Keratinocyte (primary cell): Measurements from ENCODE around the gene DDX27. TPM values are rescaled to one million over a fixed set of nuclear protein-coding genes. Genes with fewer than 3 reads are reported as not detected.

ENCODE experiments used
- DNase-seq: peaks from one replicate; pipeline ENCODE4 v3.0.0-alpha.2; 2011; ENCODE audit warnings: low read depth, missing footprints, low spot score
- FAIRE-seq: peaks from 2 replicates; lab custom pipeline; 2011; peaks lifted over from hg19 to GRCh38; lab: Jason Lieb, UNC
- H2AFZ ChIP-seq: 2 replicates; pipeline ENCODE4 v1.6.0; 2012; ENCODE audit warnings: low read length, control low read depth, inconsistent platforms; ENCODE audit not compliant: control insufficient read depth
- H3K27ac ChIP-seq: 2 replicates; pipeline ENCODE4 v1.5.1; 2011; ENCODE audit warnings: low read length; ENCODE audit not compliant: control insufficient read depth, insufficient read depth
- H3K27me3 ChIP-seq: 3 replicates; pipeline ENCODE4 v1.6.0; 2011; ENCODE audit warnings: low read length; ENCODE audit not compliant: control insufficient read depth, insufficient read depth; ENCODE audit errors: extremely low read depth
- H3K36me3 ChIP-seq, 2 experiments: 2 replicates in 1 of 2; 3 replicates in 1 of 2; pipeline ENCODE4 v1.5.1; 2011; ENCODE audit warnings: low read length in 2 of 2, mild to moderate bottlenecking in 1 of 2; ENCODE audit not compliant: control insufficient read depth in 2 of 2, insufficient read depth in 2 of 2; ENCODE audit errors: extremely low read depth in 1 of 2
- H3K4me1 ChIP-seq: 3 replicates; pipeline ENCODE4 v1.5.1; 2011; ENCODE audit warnings: low read length; ENCODE audit not compliant: control insufficient read depth, insufficient read depth; ENCODE audit errors: extremely low read depth
- H3K4me2 ChIP-seq: 3 replicates; pipeline ENCODE4 v1.6.0; 2011; ENCODE audit warnings: low read depth, low read length; ENCODE audit not compliant: control insufficient read depth, insufficient read depth; ENCODE audit errors: extremely low read depth
- H3K4me3 ChIP-seq, 3 experiments: fragments of 200-600 bp in 1 of 3; sonication (generic) in 1 of 3; 2 replicates in 2 of 3; 3 replicates in 1 of 3; pipeline ENCODE4 v1.5.1; 2011 to 2016; ENCODE audit warnings: low read length in 3 of 3, mild to moderate bottlenecking in 3 of 3, control low read depth in 2 of 3, inconsistent platforms in 1 of 3, low read depth in 1 of 3, mixed read lengths in 1 of 3, mixed run types in 1 of 3, moderate library complexity in 1 of 3; ENCODE audit not compliant: control insufficient read depth in 2 of 3, insufficient read depth in 2 of 3; ENCODE audit errors: extremely low read depth in 1 of 3
- H3K79me2 ChIP-seq: 2 replicates; pipeline ENCODE4 v1.6.0; 2012; ENCODE audit warnings: low read length; ENCODE audit not compliant: control insufficient read depth, insufficient read depth
- H3K9ac ChIP-seq: 3 replicates; pipeline ENCODE4 v1.6.0; 2011; ENCODE audit warnings: low read length; ENCODE audit not compliant: control insufficient read depth, insufficient read depth; ENCODE audit errors: extremely low read depth
- H3K9me1 ChIP-seq: 3 replicates; pipeline ENCODE4 v1.6.0; 2011; ENCODE audit warnings: low read length; ENCODE audit not compliant: control insufficient read depth, insufficient read depth; ENCODE audit errors: extremely low read depth
- H3K9me3 ChIP-seq: 2 replicates; pipeline ENCODE4 v1.5.1; 2012; ENCODE audit warnings: low read depth, low read length; ENCODE audit not compliant: control insufficient read depth
- H4K20me1 ChIP-seq: 3 replicates; pipeline ENCODE4 v1.6.0; 2011; ENCODE audit warnings: low read length; ENCODE audit not compliant: control insufficient read depth, insufficient read depth; ENCODE audit errors: extremely low read depth
- EZH2 ChIP-seq: IDR thresholded peaks from one replicate; pipeline ENCODE4 v1.6.1; 2012; ENCODE audit warnings: inconsistent platforms, mild to moderate bottlenecking, low read length, moderate library complexity
- dilution Hi-C: fragments of 300-500 bp; cut with MboI; formaldehyde crosslinking; loops from one replicate; pipeline ENCODE4 v1.7.0; 2020; ENCODE audit warnings: low sequenced_read_pairs; ENCODE audit not compliant: extremely low pct_ligation_motif_present
- polyA plus RNA-seq, 5 experiments: library from polyadenylated mRNA; depleted of rRNA in 3 of 5; stranded (reverse) in 3 of 5; stranded (forward) in 1 of 5; unstranded in 1 of 5; fragments of >200 nt; gene quantifications; 1 replicate in 1 of 5; 2 replicates in 3 of 5; 3 replicates in 1 of 5; pipeline versions ENCODE4 v1.2.1 to v1.2.3, GENCODE V29; 2011 to 2012; ENCODE audit warnings: missing spikeins in 2 of 5, low read depth in 1 of 5, low replicate concordance in 1 of 5
- TF ChIP-seq, protein P1 (sequence below), 3 experiments: IDR thresholded peaks in 1 of 3; conservative IDR thresholded peaks in 1 of 3; optimal IDR thresholded peaks in 1 of 3; 2 replicates in 2 of 3; 3 replicates in 1 of 3; pipeline versions ENCODE3 to v1.5.1; 2011; ENCODE audit warnings: low read length in 3 of 3, mild to moderate bottlenecking in 3 of 3, moderate library complexity in 2 of 3, control low read depth in 1 of 3, inconsistent platforms in 1 of 3; ENCODE audit not compliant: insufficient read depth in 2 of 3; ENCODE audit errors: extremely low read depth in 1 of 3

Gene DDX27
- polyA plus RNA-seq, 1 donor (not counting 4 experiments of a cell fraction or from before 2014, with no cell fraction given): 34.5 TPM

DNA sequence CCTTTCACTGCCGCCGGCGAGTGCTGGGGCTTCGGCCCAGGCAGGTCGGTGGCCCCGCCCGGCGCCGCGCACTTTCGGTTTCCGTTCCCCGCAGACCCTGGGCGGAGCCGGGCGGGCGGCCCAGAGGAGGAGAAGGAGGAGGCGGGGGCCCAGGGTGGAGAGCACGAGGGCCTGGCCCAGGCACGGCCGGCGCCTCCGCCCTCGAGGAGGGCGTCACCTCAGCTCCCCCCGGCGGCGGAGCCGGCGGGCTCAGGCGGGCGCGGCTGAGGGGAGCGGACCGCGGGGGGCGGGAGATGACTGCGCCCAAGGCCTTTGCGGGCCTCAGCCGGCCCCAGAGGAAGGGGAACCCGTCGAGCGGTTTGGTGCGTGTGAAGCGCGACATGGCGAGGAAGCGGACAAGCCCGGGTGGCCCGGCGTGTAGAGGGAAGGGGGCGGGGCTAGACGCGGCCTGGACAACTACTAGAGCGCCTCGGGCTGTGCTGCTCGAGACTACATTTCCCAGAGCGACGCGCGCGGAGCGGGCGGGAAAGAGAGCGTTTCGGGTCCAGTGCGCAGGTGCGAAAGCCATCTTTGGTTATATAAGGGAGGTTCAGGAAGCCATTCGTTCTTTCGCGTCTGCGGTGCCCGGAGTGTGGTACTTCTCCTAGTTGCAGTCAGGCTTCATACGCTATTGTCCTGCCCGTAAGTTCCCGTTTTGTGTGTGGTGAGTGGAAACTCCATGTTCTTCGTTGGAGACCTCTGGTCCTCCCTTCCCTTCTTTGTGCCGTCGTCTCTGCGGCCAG lies 59.0 kb downstream of the DDX27 start, which contains the start of gene ZNFX1:
TSS of gene ZNFX1 (minus strand) at position 22 of the 782 bp plus-strand sequence. CDS start 2,218 bp downstream, outside the sequence.
- Histone ChIP-seq H3K27ac (peak within 1 kb of the TSS; percentile 93), H3K4me1 (peaks cover 39% of the 10 kb centered on the region), H3K9me1 (no peaks in the 10 kb centered on the region), H3K9ac (peak within 1 kb of the TSS; percentile 99), H3K79me2 (peaks cover 86% of the 10 kb centered on the region), H2AFZ (peak within 1 kb of the TSS; percentile 76), H3K4me3 (peak within 1 kb of the TSS; percentile 98 to 100 (median 99)), H3K36me3 (peaks cover 35 to 61% of the 10 kb centered on the region in 2 experiments), H4K20me1 (peaks cover 46% of the 10 kb centered on the region), H3K27me3 (no peaks in the 10 kb centered on the region), H3K9me3 (no peaks in the 10 kb centered on the region), H3K4me2 (peak within 1 kb of the TSS; percentile 96)
- no peak for TF ChIP-seq EZH2
- TF ChIP-seq, protein P1, sequence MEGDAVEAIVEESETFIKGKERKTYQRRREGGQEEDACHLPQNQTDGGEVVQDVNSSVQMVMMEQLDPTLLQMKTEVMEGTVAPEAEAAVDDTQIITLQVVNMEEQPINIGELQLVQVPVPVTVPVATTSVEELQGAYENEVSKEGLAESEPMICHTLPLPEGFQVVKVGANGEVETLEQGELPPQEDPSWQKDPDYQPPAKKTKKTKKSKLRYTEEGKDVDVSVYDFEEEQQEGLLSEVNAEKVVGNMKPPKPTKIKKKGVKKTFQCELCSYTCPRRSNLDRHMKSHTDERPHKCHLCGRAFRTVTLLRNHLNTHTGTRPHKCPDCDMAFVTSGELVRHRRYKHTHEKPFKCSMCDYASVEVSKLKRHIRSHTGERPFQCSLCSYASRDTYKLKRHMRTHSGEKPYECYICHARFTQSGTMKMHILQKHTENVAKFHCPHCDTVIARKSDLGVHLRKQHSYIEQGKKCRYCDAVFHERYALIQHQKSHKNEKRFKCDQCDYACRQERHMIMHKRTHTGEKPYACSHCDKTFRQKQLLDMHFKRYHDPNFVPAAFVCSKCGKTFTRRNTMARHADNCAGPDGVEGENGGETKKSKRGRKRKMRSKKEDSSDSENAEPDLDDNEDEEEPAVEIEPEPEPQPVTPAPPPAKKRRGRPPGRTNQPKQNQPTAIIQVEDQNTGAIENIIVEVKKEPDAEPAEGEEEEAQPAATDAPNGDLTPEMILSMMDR (optimal IDR thresholded peaks at IDR 0.05 in 1 of 3, IDR thresholded peaks at IDR 0.05 in 1 of 3, conservative IDR thresholded peaks at IDR 0.05 in 1 of 3; ENCODE audit: extremely low read depth in 1 of 3, insufficient read depth in 2 of 3, low read length in 3 of 3): no peak
- dilution Hi-C loops: no loop called here
- FAIRE-seq: peak; percentile 36
- DNase-seq: peak; percentile 49

DNA sequence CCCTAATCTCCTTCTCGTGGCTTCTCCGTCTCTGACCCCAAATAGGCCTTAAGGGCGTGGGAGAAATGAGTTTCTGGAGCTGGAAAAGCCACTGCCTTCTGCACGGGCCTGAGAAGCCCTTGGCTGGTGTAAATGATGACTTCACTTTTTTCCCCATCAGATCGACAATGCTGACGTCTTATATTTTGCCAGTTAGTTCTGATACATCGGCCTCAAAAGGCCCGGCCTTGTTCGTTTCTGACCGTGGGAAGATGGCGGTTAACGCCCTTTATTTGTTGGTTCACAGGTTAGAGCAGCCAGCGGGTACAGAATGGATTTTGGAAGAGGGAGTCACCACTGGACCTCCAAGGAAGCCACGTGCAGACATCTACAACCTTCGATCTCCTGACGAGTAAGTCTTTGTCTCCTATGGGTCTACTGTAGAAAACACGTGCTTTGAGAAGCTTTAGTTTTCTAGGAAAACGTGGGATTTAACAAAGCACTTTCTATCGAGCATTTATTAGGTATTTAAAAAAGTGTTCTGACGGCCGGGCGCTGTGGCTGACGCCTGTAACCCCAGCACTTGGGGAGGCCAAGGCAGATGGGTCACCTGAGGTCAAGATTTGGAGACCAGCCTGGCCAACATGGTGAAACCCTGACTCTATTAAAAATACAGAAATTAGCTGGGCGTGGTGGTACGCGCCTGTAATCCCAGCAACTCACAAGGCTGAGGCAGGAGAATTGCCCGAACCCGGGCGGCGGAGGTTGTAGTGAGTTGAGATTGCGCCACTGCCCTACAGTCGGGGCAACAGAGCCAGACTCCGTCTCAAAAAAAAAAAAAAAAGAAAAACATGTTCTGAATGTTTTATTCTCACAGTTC lies 59.8 kb downstream of the DDX27 start:
- Histone ChIP-seq H3K4me3 (peak overlapping the region; percentile 98 to 100 (median 99)), H3K9me3 (no peaks in the 10 kb centered on the region), H3K9ac (peak overlapping the region; percentile 99), H3K27ac (peak overlapping the region; percentile 93), H3K4me2 (peak overlapping the region; percentile 96), H2AFZ (no peak overlapping the region), H3K27me3 (no peaks in the 10 kb centered on the region), H3K4me1 (peaks cover 47% of the 10 kb centered on the region), H3K79me2 (peaks cover 87% of the 10 kb centered on the region), H3K9me1 (no peaks in the 10 kb centered on the region), H3K36me3 (peaks cover 41 to 61% of the 10 kb centered on the region in 2 experiments), H4K20me1 (peaks cover 52% of the 10 kb centered on the region)
- DNase-seq (peak; percentile 94), FAIRE-seq (no peak)
- dilution Hi-C loops: no loop called here
- no peak for TF ChIP-seq EZH2
- TF ChIP-seq, protein P1 (optimal IDR thresholded peaks at IDR 0.05 in 1 of 3, IDR thresholded peaks at IDR 0.05 in 1 of 3, conservative IDR thresholded peaks at IDR 0.05 in 1 of 3; ENCODE audit: extremely low read depth in 1 of 3, insufficient read depth in 2 of 3, low read length in 3 of 3): no peak
